H9 (cell line): ENCODE measurements around the gene CLNS1A. TPM values are rescaled to one million over a fixed set of nuclear protein-coding genes. Genes with fewer than 3 reads are reported as not detected.

Experiments
- DNase-seq: peaks from one replicate; pipeline ENCODE4 v3.0.0-alpha.2; 2017
- H2AFZ ChIP-seq: one replicate; pipeline ENCODE4 v1.6.1; 2013; ENCODE audit warnings: mild to moderate bottlenecking, low read length, control low read depth, moderate library complexity
- H2AK5ac ChIP-seq: 2 replicates; pipeline ENCODE4 v1.6.1; 2013; ENCODE audit warnings: low read length, control low read depth, mixed read lengths; ENCODE audit not compliant: insufficient read length
- H2BK120ac ChIP-seq: one replicate; pipeline ENCODE4 v1.6.1; 2013; ENCODE audit warnings: low read depth, mild to moderate bottlenecking, low read length, control low read depth, inconsistent platforms; ENCODE audit not compliant: poor library complexity, severe bottlenecking
- H2BK12ac ChIP-seq: 2 replicates; pipeline ENCODE4 v1.6.1; 2013; ENCODE audit warnings: low read length, control low read depth, mixed read lengths, low read depth; ENCODE audit not compliant: insufficient read length
- H2BK15ac ChIP-seq: 2 replicates; pipeline ENCODE4 v1.6.1; 2013; ENCODE audit warnings: low read depth, low read length, control low read depth
- H2BK20ac ChIP-seq: one replicate; pipeline ENCODE4 v1.6.1; 2013; ENCODE audit warnings: low read depth, mild to moderate bottlenecking, low read length, control low read depth, inconsistent platforms; ENCODE audit not compliant: poor library complexity, severe bottlenecking
- H2BK5ac ChIP-seq: 2 replicates; pipeline ENCODE4 v1.6.1; 2013; ENCODE audit warnings: low read length, control low read depth, mixed read lengths; ENCODE audit not compliant: insufficient read length
- H3K14ac ChIP-seq: 2 replicates; pipeline ENCODE4 v1.6.1; 2013; ENCODE audit warnings: low read length, control low read depth; ENCODE audit not compliant: insufficient read depth
- H3K18ac ChIP-seq: 2 replicates; pipeline ENCODE4 v1.6.1; 2013; ENCODE audit warnings: low read depth, mild to moderate bottlenecking, mixed read lengths, low read length, control low read depth; ENCODE audit not compliant: insufficient read length
- H3K23ac ChIP-seq: 2 replicates; pipeline ENCODE4 v1.6.1; 2013; ENCODE audit warnings: low read length, control low read depth, mixed read lengths, low read depth; ENCODE audit not compliant: insufficient read length
- H3K23me2 ChIP-seq: 2 replicates; pipeline ENCODE4 v1.6.1; 2013; ENCODE audit warnings: low read depth, mild to moderate bottlenecking, mixed read lengths, low read length, control low read depth; ENCODE audit not compliant: insufficient read length, poor library complexity, severe bottlenecking
- H3K27ac ChIP-seq: 2 replicates; pipeline ENCODE4 v1.5.1; 2013; ENCODE audit warnings: low read length, control low read depth, mixed read lengths, low read depth; ENCODE audit not compliant: insufficient read length
- H3K27me3 ChIP-seq: 2 replicates; pipeline ENCODE4 v1.6.1; 2013; ENCODE audit warnings: low read length, control low read depth, inconsistent platforms; ENCODE audit not compliant: insufficient read depth
- H3K4ac ChIP-seq: 2 replicates; pipeline ENCODE4 v1.6.1; 2013; ENCODE audit warnings: low read depth, mild to moderate bottlenecking, control low read depth, inconsistent platforms, low read length, moderate library complexity
- H3K4me1 ChIP-seq: 2 replicates; pipeline ENCODE4 v1.6.1; 2013; ENCODE audit warnings: low read length, control low read depth, inconsistent platforms; ENCODE audit not compliant: insufficient read depth
- H3K4me2 ChIP-seq: 2 replicates; pipeline ENCODE4 v1.6.1; 2013; ENCODE audit warnings: low read length, control low read depth, mixed read lengths; ENCODE audit not compliant: insufficient read length, insufficient read depth
- H3K56ac ChIP-seq: 2 replicates; pipeline ENCODE4 v1.6.1; 2013; ENCODE audit warnings: low read depth, mild to moderate bottlenecking, mixed read lengths, low read length, control low read depth; ENCODE audit not compliant: insufficient read length
- H3K79me1 ChIP-seq: 2 replicates; pipeline ENCODE4 v1.6.1; 2013; ENCODE audit warnings: low read depth, mild to moderate bottlenecking, moderate library complexity, low read length, control low read depth, inconsistent platforms; ENCODE audit not compliant: insufficient read depth, poor library complexity, severe bottlenecking
- H3K79me2 ChIP-seq: 2 replicates; pipeline ENCODE4 v1.6.1; 2013; ENCODE audit warnings: low read length, control low read depth, inconsistent platforms; ENCODE audit not compliant: insufficient read depth
- H3K9ac ChIP-seq: 2 replicates; pipeline ENCODE4 v1.6.1; 2013; ENCODE audit warnings: low read length, control low read depth, mixed read lengths; ENCODE audit not compliant: insufficient read length; ENCODE audit errors: extremely low read depth
- H3K9me3 ChIP-seq: one replicate; pipeline ENCODE4 v1.6.1; 2013; ENCODE audit warnings: low read depth, low read length, inconsistent platforms; ENCODE audit not compliant: control insufficient read depth
- H3T11ph ChIP-seq: one replicate; pipeline ENCODE4 v1.6.1; 2013; ENCODE audit warnings: mild to moderate bottlenecking, low read length, control low read depth, inconsistent platforms
- H4K20me1 ChIP-seq: one replicate; pipeline ENCODE4 v1.6.1; 2013; ENCODE audit not compliant: control insufficient read depth, insufficient read length, insufficient read depth
- H4K5ac ChIP-seq: 2 replicates; pipeline ENCODE4 v1.6.1; 2013; ENCODE audit warnings: low read depth, mild to moderate bottlenecking, mixed read lengths, low read length, control low read depth; ENCODE audit not compliant: insufficient read length
- H4K8ac ChIP-seq: replicated peaks from 2 replicates; pipeline ENCODE4 v1.6.1; 2013; ENCODE audit warnings: low read length, control low read depth, mixed read lengths, low read depth; ENCODE audit not compliant: insufficient read length
- H4K91ac ChIP-seq: 2 replicates; pipeline ENCODE4 v1.6.1; 2013; ENCODE audit warnings: low read depth, mild to moderate bottlenecking, moderate library complexity, mixed read lengths, low read length, control low read depth; ENCODE audit not compliant: insufficient read length
- H3K27ac Mint-ChIP-seq, 3 experiments: 2 replicates in 2 of 3; 3 replicates in 1 of 3; pipeline ENCODE4 v1.8.0; 2020 to 2021; ENCODE audit warnings: mixed read lengths in 3 of 3, mild to moderate bottlenecking in 1 of 3, moderate library complexity in 1 of 3
- H3K27me3 Mint-ChIP-seq: 2 replicates; pipeline ENCODE4 v1.8.0; 2021; ENCODE audit warnings: low read depth, mild to moderate bottlenecking, moderate library complexity, mixed read lengths
- H3K36me3 Mint-ChIP-seq, 3 experiments: 2 replicates in 2 of 3; 3 replicates in 1 of 3; pipeline ENCODE4 v1.8.0; 2020 to 2021; ENCODE audit warnings: low read depth in 3 of 3, mixed read lengths in 3 of 3; ENCODE audit not compliant: insufficient read depth in 1 of 3
- H3K4me1 Mint-ChIP-seq, 2 experiments: 2 replicates each; pipeline ENCODE4 v1.8.0; 2020; ENCODE audit warnings: mixed read lengths in 2 of 2
- H3K4me3 Mint-ChIP-seq, 2 experiments: 2 replicates in 1 of 2; 3 replicates in 1 of 2; pipeline ENCODE4 v1.8.0; 2020 to 2021; ENCODE audit warnings: mild to moderate bottlenecking in 2 of 2, mixed read lengths in 2 of 2, moderate library complexity in 1 of 2
- H3K9me3 Mint-ChIP-seq, 2 experiments: 2 replicates in 1 of 2; 3 replicates in 1 of 2; pipeline ENCODE4 v1.8.0; 2020; ENCODE audit warnings: mild to moderate bottlenecking in 2 of 2, mixed read lengths in 2 of 2, moderate library complexity in 1 of 2
- WGBS: extraction: QIAGEN DNeasy Blood & Tissue Kit; methylation state at CpG from one replicate; pipeline ENCODE4 v1.1.7; 2013; ENCODE audit warnings: missing lambda C conversion rate, low lambda C conversion rate, mixed read lengths; ENCODE audit not compliant: insufficient read length; ENCODE audit errors: extremely low coverage; 5-methylcytosine and 5-hydroxymethylcytosine counted together
- total RNA-seq: library from RNA; stranded (reverse); gene quantifications from 2 replicates; pipeline ENCODE4 v1.2.1, GENCODE V29; 2021
- TF ChIP-seq, protein P1 (sequence below): fragments of 200-600 bp; sonication (generic); conservative IDR thresholded peaks from 3 replicates; pipeline ENCODE4 v1.8.0; 2021; ENCODE audit warnings: antibody characterized with exemption, mild to moderate bottlenecking

Gene CLNS1A
- total RNA-seq, 1 experiment from 2014 or later, result 165 TPM

DNA sequence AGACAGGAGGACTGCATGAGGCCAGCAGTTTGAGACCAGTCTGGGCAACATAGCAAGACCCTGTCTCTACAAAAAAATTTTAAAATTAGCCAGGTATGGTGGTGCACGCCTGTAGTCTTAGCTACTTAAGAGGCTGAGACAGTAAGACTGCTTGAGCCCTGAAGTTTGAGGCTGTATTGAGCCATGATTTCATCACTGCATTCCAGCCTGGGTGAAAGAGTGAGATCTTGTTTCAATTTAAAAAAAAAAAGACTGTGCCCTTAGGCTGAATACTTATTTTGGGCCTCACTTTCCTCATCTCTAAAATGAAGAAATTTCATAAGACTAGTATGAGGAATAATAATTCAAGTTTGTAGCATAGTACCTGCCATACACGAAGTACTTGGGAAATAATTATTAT lies 41.0 kb downstream of the CLNS1A start:
- no peak overlapping the region for H2BK5ac ChIP-seq
- no peak overlapping the region for H3K4me3 Mint-ChIP-seq
- H2BK120ac ChIP-seq, result no peak overlapping the region
- no peak overlapping the region for H2AK5ac ChIP-seq
- H3K27me3 ChIP-seq, result no peaks in the 10 kb centered on the region
- no peak overlapping the region for H4K91ac ChIP-seq
- H3T11ph ChIP-seq, result no peak overlapping the region
- no peaks in the 10 kb centered on the region for H3K23me2 ChIP-seq
- no peak overlapping the region for H3K23ac ChIP-seq
- no peak overlapping the region for H3K4me2 ChIP-seq
- H3K9ac ChIP-seq, result no peak overlapping the region
- no peak overlapping the region for H2BK12ac ChIP-seq
- H3K79me1 ChIP-seq, result no peaks in the 10 kb centered on the region
- WGBS, result no CpG with 5 or more reads among the region's 2 CpGs
- no peaks in the 10 kb centered on the region for H3K79me2 ChIP-seq
- H2BK15ac ChIP-seq, result no peak overlapping the region
- no peak overlapping the region for H3K27ac Mint-ChIP-seq
- no peak overlapping the region for H3K56ac ChIP-seq
- peaks cover 4% of the 10 kb centered on the region; the same call in 1 of the 2 replicates for H3K27me3 Mint-ChIP-seq
- no peak overlapping the region for H3K4ac ChIP-seq
- no peak for DNase-seq
- no peak overlapping the region for H4K8ac ChIP-seq
- no peaks in the 10 kb centered on the region for H4K20me1 ChIP-seq
- H4K5ac ChIP-seq, result no peak overlapping the region
- H3K4me1 ChIP-seq, result no peaks in the 10 kb centered on the region
- no peaks in the 10 kb centered on the region for H3K4me1 Mint-ChIP-seq
- H3K9me3 Mint-ChIP-seq, result no peaks in the 10 kb centered on the region
- TF ChIP-seq, protein P1, sequence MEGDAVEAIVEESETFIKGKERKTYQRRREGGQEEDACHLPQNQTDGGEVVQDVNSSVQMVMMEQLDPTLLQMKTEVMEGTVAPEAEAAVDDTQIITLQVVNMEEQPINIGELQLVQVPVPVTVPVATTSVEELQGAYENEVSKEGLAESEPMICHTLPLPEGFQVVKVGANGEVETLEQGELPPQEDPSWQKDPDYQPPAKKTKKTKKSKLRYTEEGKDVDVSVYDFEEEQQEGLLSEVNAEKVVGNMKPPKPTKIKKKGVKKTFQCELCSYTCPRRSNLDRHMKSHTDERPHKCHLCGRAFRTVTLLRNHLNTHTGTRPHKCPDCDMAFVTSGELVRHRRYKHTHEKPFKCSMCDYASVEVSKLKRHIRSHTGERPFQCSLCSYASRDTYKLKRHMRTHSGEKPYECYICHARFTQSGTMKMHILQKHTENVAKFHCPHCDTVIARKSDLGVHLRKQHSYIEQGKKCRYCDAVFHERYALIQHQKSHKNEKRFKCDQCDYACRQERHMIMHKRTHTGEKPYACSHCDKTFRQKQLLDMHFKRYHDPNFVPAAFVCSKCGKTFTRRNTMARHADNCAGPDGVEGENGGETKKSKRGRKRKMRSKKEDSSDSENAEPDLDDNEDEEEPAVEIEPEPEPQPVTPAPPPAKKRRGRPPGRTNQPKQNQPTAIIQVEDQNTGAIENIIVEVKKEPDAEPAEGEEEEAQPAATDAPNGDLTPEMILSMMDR, result no peak
- no peak overlapping the region for H3K18ac ChIP-seq
- H3K14ac ChIP-seq, result no peak overlapping the region
- no peak overlapping the region for H2AFZ ChIP-seq
- H2BK20ac ChIP-seq, result no peak overlapping the region
- no peak overlapping the region for H3K27ac ChIP-seq
- peaks cover 0 to 2% (median 0%) of the 10 kb centered on the region in 3 experiments; a peak in 2 of 7 replicates for H3K36me3 Mint-ChIP-seq
- no peaks in the 10 kb centered on the region for H3K9me3 ChIP-seq
